Parathyroid adenoma (tissue), 2 donors: ENCODE data around the gene ASPSCR1.

ENCODE experiments used
- H2AFZ ChIP-seq: fragments of 300-600 bp; sonication (generic); one replicate; pipeline ENCODE4 v1.7.0; 2017; ENCODE audit warnings: antibody characterized with exemption, mild to moderate bottlenecking
- H3K27ac ChIP-seq: fragments of 300-600 bp; sonication (generic); one replicate; pipeline ENCODE4 v1.7.0; 2017
- H3K27me3 ChIP-seq: fragments of 300-600 bp; sonication (generic); one replicate; pipeline ENCODE4 v1.7.0; 2017; ENCODE audit warnings: low read length; ENCODE audit not compliant: control insufficient read depth, insufficient read depth
- H3K36me3 ChIP-seq: fragments of 300-600 bp; sonication (generic); one replicate; pipeline ENCODE4 v1.7.0; 2017; ENCODE audit warnings: low read length; ENCODE audit not compliant: control insufficient read depth, insufficient read depth
- H3K4me1 ChIP-seq: fragments of 300-600 bp; sonication (generic); one replicate; pipeline ENCODE4 v1.7.0; 2017; ENCODE audit warnings: control low read depth
- H3K4me2 ChIP-seq: fragments of 300-600 bp; sonication (generic); one replicate; pipeline ENCODE4 v1.7.0; 2017; ENCODE audit warnings: low read length
- H3K4me3 ChIP-seq: fragments of 300-600 bp; sonication (generic); one replicate; pipeline ENCODE4 v1.7.0; 2017; ENCODE audit warnings: low read depth, low read length
- H3K79me2 ChIP-seq: fragments of 300-600 bp; sonication (generic); one replicate; pipeline ENCODE4 v1.7.0; 2017; ENCODE audit warnings: control low read depth
- H3K9ac ChIP-seq: fragments of 300-600 bp; sonication (generic); one replicate; pipeline ENCODE4 v1.7.0; 2017; ENCODE audit warnings: mild to moderate bottlenecking
- H3K9me3 ChIP-seq: fragments of 300-600 bp; sonication (generic); one replicate; pipeline ENCODE4 v1.7.0; 2017; ENCODE audit warnings: low read length; ENCODE audit not compliant: control insufficient read depth
- TF ChIP-seq, protein P1 (sequence below): fragments of 300-600 bp; sonication (generic); IDR thresholded peaks from one replicate; pipeline ENCODE4 v1.7.0; 2017; ENCODE audit warnings: antibody characterized with exemption, mild to moderate bottlenecking
- donor health status: primary hyperparathyroidism.

The ASPSCR1 gene

DNA sequence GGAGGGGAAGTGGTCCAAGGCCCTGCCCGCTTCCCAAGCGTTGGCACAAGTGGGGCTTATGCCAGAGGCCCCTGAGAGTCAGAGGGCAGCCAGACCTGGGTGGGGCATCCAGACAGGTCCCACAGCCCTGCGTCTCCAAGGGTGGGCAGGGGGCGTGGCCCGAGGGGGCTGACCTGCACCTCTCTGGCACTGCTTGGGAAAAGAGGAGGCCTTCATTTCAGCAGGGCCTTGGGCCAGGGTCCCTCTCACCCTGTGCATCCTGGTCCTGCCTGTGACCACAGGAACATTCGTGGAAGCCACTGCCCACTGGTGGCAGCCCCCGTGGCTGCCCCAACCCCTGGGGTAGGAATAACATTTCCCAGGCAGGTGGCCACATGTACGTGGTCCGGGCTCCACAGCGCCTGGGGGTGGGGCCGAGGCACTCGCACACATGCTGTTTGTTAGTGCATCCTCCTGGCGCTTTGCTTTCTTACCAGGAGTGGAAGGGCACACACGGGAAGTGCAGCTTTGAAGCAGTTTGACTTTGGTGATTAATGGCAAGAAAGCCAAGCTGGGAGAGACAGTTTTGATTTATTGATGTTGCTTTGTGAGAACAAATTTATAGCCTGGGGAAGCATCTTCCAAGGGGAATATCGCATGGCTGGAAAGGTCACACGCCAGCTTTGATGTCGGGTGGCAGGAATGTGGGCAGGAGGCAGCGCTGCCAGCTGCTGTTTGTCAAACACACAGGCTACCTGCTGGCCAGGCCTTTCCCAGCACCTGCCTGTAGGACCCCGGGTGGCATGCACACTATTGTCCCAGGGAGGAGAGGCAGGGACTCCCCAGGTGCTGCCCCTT is 40.9 kb downstream of the ASPSCR1 start:
- H2AFZ ChIP-seq: no peak overlapping the region
- no peak overlapping the region for H3K4me3 ChIP-seq
- TF ChIP-seq, protein P1, sequence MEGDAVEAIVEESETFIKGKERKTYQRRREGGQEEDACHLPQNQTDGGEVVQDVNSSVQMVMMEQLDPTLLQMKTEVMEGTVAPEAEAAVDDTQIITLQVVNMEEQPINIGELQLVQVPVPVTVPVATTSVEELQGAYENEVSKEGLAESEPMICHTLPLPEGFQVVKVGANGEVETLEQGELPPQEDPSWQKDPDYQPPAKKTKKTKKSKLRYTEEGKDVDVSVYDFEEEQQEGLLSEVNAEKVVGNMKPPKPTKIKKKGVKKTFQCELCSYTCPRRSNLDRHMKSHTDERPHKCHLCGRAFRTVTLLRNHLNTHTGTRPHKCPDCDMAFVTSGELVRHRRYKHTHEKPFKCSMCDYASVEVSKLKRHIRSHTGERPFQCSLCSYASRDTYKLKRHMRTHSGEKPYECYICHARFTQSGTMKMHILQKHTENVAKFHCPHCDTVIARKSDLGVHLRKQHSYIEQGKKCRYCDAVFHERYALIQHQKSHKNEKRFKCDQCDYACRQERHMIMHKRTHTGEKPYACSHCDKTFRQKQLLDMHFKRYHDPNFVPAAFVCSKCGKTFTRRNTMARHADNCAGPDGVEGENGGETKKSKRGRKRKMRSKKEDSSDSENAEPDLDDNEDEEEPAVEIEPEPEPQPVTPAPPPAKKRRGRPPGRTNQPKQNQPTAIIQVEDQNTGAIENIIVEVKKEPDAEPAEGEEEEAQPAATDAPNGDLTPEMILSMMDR: no peak
- peaks cover 10% of the 10 kb centered on the region for H3K4me1 ChIP-seq
- H3K27me3 ChIP-seq: no peaks in the 10 kb centered on the region
- H3K9ac ChIP-seq: no peak overlapping the region
- no peak overlapping the region for H3K27ac ChIP-seq
- H3K4me2 ChIP-seq: no peak overlapping the region
- H3K9me3 ChIP-seq: no peaks in the 10 kb centered on the region
- H3K79me2 ChIP-seq: no peaks in the 10 kb centered on the region
- no peaks in the 10 kb centered on the region for H3K36me3 ChIP-seq

GRCh38 chr17:82018989-82019689 is 41.7 kb downstream of the ASPSCR1 start:
- Histone ChIP-seq H3K9me3 (no peaks in the 10 kb centered on the region), H3K27ac (no peak overlapping the region), H3K4me1 (peaks cover 13% of the 10 kb centered on the region), H3K4me2 (no peak overlapping the region), H3K27me3 (no peaks in the 10 kb centered on the region), H3K9ac (no peak overlapping the region), H3K4me3 (no peak overlapping the region), H3K36me3 (no peaks in the 10 kb centered on the region), H3K79me2 (no peaks in the 10 kb centered on the region), H2AFZ (no peak overlapping the region)
- TF ChIP-seq, protein P1: no peak

GRCh38 chr17:82019690-82020571 is 42.5 kb downstream of the ASPSCR1 start:
- H3K9ac ChIP-seq: no peak overlapping the region
- TF ChIP-seq, protein P1: peak; percentile 50
- no peak overlapping the region for H3K27ac ChIP-seq
- H3K4me2 ChIP-seq: no peak overlapping the region
- no peaks in the 10 kb centered on the region for H3K36me3 ChIP-seq
- peaks cover 2% of the 10 kb centered on the region for H3K79me2 ChIP-seq
- no peaks in the 10 kb centered on the region for H3K9me3 ChIP-seq
- H3K27me3 ChIP-seq: no peaks in the 10 kb centered on the region
- peaks cover 16% of the 10 kb centered on the region for H3K4me1 ChIP-seq
- no peak overlapping the region for H3K4me3 ChIP-seq
- H2AFZ ChIP-seq: no peak overlapping the region

DNA sequence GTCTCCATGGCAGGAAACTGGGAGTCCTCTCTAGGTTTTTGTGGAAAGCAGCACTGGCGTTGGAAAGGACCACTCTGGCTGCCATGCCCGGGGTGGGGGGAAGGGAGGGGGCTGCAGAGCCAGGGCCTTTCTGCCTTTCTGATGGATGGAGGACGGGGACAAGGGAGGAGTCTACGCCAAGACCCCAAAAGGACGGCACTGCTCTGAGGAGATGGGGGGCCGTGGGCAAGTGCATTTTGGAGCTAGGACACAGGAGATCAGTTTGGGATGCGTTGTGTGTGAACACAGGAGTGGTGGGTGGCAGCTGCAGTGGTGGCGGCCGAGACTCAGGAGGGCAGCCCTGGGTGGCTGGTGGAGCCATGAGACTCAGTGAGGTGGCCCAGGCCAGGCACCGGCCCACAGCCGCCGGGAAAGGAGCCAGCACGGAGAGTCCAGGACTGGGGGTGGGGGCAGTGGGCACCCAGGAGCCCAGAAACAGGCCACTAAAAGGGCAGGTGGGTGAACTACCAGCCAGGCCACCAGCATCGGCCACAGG is 43.2 kb downstream of the ASPSCR1 start:
- H3K4me3 ChIP-seq: no peak overlapping the region

More for the DNA sequence above, 43.2 kb downstream of the ASPSCR1 start:
- no peak overlapping the region for H3K9ac ChIP-seq
- H3K36me3 ChIP-seq: no peaks in the 10 kb centered on the region
- no peaks in the 10 kb centered on the region for H3K9me3 ChIP-seq
- H3K4me2 ChIP-seq: no peak overlapping the region
- H3K4me1 ChIP-seq: peaks cover 16% of the 10 kb centered on the region
- H3K27ac ChIP-seq: no peak overlapping the region
- TF ChIP-seq, protein P1: no peak
- H2AFZ ChIP-seq: no peak overlapping the region
- H3K79me2 ChIP-seq: peaks cover 2% of the 10 kb centered on the region
- H3K27me3 ChIP-seq: no peaks in the 10 kb centered on the region
